Fibroblast of villous mesenchyme (primary cell): ENCODE data around the gene RAB6B. TPM values are rescaled to one million over a fixed set of nuclear protein-coding genes. Genes with fewer than 3 reads are reported as not detected.

Experiments
- DNase-seq: peaks from one replicate; pipeline ENCODE4 v3.0.0-alpha.2; 2010; ENCODE audit warnings: low read depth
- H3K4me3 ChIP-seq: 2 replicates; pipeline ENCODE4 v1.5.1; 2011; ENCODE audit warnings: low read depth, mild to moderate bottlenecking, low read length
- total RNA-seq: library from RNA; depleted of rRNA; stranded (reverse); fragments of >200 nt; gene quantifications from 2 replicates; pipeline ENCODE4 v1.2.3, GENCODE V29; 2012
- TF ChIP-seq, protein P1 (sequence below): IDR thresholded peaks from 2 replicates; pipeline ENCODE4 v1.5.1; 2012; ENCODE audit warnings: low read depth, mild to moderate bottlenecking, low read length; ENCODE audit not compliant: insufficient read depth

The RAB6B gene
- total RNA-seq, 1 donor = 0.86 TPM

DNA sequence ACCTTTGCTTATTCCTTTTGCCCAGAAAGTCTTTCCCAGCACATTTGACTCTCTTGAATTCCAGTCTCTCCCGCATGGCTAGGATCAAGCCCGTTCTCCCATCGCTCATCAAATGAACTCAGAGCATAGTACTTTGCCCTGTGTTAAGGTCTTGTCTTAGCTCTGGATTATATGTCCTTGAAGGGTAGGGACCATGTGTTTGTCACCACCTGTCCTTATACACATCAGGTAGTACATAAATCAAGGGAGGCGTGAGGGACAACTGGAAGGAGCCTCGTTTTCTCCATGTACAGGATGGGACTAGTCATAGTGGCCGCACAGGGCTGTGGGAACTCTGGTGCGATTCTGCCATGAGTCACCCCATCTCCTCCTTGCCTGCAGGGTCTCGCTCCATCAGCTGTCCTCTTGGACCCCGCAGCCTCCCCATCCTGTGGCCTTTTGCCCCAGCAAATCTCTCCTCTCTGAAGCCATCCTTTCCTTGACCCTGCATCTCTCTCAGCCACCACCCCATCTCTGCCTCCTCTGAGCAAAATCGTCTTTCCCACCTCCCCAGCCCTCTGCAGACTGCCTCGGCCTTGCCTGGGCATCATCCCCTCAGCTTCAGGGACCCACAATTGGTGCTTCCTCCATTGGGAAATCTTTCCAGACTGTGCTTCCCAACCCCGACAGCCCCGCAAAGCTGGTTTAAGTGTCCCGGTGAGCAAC, 33.4 kb upstream of the RAB6B start:
- DNase-seq = no peak
- TF ChIP-seq, protein P1, sequence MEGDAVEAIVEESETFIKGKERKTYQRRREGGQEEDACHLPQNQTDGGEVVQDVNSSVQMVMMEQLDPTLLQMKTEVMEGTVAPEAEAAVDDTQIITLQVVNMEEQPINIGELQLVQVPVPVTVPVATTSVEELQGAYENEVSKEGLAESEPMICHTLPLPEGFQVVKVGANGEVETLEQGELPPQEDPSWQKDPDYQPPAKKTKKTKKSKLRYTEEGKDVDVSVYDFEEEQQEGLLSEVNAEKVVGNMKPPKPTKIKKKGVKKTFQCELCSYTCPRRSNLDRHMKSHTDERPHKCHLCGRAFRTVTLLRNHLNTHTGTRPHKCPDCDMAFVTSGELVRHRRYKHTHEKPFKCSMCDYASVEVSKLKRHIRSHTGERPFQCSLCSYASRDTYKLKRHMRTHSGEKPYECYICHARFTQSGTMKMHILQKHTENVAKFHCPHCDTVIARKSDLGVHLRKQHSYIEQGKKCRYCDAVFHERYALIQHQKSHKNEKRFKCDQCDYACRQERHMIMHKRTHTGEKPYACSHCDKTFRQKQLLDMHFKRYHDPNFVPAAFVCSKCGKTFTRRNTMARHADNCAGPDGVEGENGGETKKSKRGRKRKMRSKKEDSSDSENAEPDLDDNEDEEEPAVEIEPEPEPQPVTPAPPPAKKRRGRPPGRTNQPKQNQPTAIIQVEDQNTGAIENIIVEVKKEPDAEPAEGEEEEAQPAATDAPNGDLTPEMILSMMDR = no peak
- H3K4me3 ChIP-seq = no peak overlapping the region

GRCh38 chr3:133928136-133928893, 32.6 kb upstream of the RAB6B start:
- TF ChIP-seq, protein P1 = no peak
- no peak for DNase-seq
- H3K4me3 ChIP-seq = no peak overlapping the region

- TF ChIP-seq, protein P1 = peak; percentile 62
- peak; percentile 32 for DNase-seq
- peak overlapping the region; percentile 52 for H3K4me3 ChIP-seq
Observed at GRCh38 chr3:133927540-133928066, 31.9 kb upstream of the RAB6B start.

GRCh38 chr3:133926736-133927539, 31.3 kb upstream of the RAB6B start:
- no peak for DNase-seq
- peak overlapping the region; percentile 52 for H3K4me3 ChIP-seq
- TF ChIP-seq, protein P1 = no peak

GRCh38 chr3:133925960-133926735, 30.5 kb upstream of the RAB6B start:
- no peak for DNase-seq
- no peak overlapping the region for H3K4me3 ChIP-seq
- TF ChIP-seq, protein P1 = no peak

- DNase-seq = no peak
- TF ChIP-seq, protein P1 = no peak
- H3K4me3 ChIP-seq = no peak overlapping the region
Observed at GRCh38 chr3:133924041-133924440, 28.4 kb upstream of the RAB6B start.
